D721Med (cell line): ENCODE measurements around the gene SCRG1.

Source experiments
- DNase-seq: peaks from one replicate; pipeline ENCODE4 v3.0.0; 2011; ENCODE audit warnings: low spot score; ENCODE audit not compliant: insufficient read length
- FAIRE-seq: peaks from 2 replicates; lab custom pipeline; 2011; peaks lifted over from hg19 to GRCh38; lab: Jason Lieb, UNC
- TF ChIP-seq, protein P1 (sequence below): IDR thresholded peaks from 2 replicates; pipeline ENCODE4 v1.5.1; 2012; ENCODE audit warnings: mild to moderate bottlenecking, control low read depth; ENCODE audit not compliant: insufficient read depth; ENCODE audit errors: missing control alignments

The SCRG1 gene

DNA sequence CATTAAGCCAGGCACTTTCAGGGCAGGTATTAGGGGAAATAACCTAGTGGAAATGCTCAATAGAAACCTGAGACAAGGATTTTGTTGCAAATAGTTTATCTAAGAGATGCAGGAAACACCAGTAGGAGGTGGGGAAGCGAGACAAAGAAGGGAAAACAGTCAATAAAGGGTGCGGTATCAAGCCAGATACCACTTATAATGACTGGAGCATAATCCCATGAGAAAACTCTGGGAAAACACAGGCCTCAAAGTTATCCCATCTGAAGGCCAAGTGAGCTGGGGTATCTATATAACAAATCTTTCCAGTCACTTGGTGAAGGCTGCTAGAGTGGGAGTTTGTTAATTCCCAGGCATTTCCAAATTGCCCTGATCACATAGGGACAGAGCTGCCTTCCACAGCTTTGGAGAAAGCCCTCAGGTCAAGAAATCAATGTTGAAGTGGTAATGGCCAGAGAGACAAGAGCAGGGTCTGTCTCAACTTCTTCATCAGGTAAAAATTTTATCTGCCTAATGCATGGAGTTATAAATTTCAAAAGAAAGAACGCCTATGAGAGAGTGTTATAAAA is 55.0 kb downstream of the SCRG1 start:
- DNase-seq, result no peak
- TF ChIP-seq, protein P1, sequence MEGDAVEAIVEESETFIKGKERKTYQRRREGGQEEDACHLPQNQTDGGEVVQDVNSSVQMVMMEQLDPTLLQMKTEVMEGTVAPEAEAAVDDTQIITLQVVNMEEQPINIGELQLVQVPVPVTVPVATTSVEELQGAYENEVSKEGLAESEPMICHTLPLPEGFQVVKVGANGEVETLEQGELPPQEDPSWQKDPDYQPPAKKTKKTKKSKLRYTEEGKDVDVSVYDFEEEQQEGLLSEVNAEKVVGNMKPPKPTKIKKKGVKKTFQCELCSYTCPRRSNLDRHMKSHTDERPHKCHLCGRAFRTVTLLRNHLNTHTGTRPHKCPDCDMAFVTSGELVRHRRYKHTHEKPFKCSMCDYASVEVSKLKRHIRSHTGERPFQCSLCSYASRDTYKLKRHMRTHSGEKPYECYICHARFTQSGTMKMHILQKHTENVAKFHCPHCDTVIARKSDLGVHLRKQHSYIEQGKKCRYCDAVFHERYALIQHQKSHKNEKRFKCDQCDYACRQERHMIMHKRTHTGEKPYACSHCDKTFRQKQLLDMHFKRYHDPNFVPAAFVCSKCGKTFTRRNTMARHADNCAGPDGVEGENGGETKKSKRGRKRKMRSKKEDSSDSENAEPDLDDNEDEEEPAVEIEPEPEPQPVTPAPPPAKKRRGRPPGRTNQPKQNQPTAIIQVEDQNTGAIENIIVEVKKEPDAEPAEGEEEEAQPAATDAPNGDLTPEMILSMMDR, result no peak
- no peak for FAIRE-seq

DNA sequence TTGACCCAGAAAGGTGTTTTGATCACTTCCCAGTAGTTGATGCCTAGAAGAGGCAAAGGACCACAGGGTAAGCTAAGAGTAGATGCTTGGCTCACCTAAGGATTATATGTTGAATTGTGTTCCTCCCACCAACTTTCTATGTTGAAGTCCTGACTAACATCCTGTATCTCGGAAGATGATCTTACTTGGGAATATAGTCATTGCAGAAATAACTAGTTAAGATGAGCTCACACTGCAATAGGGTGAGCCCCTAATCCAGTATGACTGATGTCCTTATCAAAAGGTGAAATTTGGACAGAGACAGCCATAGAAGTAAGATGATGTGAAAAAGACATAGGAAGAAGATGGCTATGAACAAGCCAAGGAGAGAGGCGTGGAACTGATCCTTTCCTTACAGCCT is 61.5 kb downstream of the SCRG1 start:
- peak; percentile 78 for FAIRE-seq
- TF ChIP-seq, protein P1, result no peak

DNA sequence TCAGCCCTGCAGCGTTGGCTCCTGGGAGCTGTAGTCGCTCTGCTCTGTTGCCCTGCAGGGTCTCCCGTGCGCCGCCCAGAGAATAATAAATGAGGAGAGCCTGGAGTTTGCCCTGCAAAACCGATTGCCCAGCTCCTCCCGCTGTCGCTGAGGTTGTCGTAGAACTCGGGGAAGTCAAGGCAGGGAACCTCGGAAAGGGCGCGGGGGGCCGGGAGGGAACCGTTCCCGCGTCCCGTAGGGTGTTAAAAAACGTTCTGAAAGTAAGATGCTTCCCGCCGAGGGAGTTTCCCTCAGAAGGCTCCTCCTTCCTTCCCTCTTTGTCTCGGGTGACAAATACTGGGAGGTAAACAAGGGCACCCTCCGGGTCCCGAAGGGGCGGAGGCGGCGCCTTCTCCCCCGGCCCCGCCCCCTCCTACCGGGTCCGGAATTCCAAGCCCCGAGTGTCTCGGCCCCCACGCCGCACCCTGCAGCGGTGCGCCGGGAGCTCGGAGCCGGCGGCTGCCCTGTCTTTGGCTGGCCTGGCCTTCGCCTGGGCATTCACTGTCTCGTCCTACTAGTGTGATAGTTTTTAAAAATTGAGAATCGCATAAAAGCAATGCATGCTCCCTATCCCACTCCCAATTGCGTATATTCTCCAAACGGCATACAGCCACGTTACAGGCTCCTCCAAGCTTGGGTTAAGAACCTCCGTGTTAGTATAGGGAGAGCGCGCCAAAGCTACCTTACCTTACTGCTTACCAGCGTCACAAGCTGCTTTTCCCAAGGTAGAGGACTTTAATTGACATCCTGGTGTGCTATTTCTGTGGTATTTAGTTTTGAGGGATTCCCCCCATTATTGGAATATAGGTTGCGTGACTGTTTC is 63.8 kb downstream of the SCRG1 start:
- FAIRE-seq (no peak), DNase-seq (peak; percentile 46)
- TF ChIP-seq, protein P1, result no peak

More for the DNA sequence above, 61.5 kb downstream of the SCRG1 start:
- DNase-seq, result no peak
